CD14-positive monocyte (primary cell): ENCODE measurements around the gene DHX57. TPM values are rescaled to one million over a fixed set of nuclear protein-coding genes. Genes with fewer than 3 reads are reported as not detected.
A peak's percentile ranks its signal among the peaks of the same experiment; 100 is the strongest.

Source experiments
- DNase-seq, 3 donors: peaks; one replicate each; pipeline ENCODE4 v3.0.0-alpha.2; 2011 to 2022
- H2AFZ ChIP-seq: 2 replicates; pipeline ENCODE4 v1.6.0; 2012; ENCODE audit warnings: mild to moderate bottlenecking, low read depth, low read length, inconsistent platforms; ENCODE audit not compliant: insufficient read depth, poor library complexity, severe bottlenecking
- H3K27ac ChIP-seq, 2 donors: 1 replicate in 1 of 2; 2 replicates in 1 of 2; pipeline ENCODE4 v1.5.1; 2012 to 2013; ENCODE audit warnings: low read length in 2 of 2, control low read depth in 1 of 2, inconsistent platforms in 1 of 2, low read depth in 1 of 2, mild to moderate bottlenecking in 1 of 2
- H3K27me3 ChIP-seq, 2 donors: one replicate each; pipeline versions ENCODE4 v1.6.0 to v1.6.1; 2011 to 2013; ENCODE audit warnings: low read length in 2 of 2; ENCODE audit not compliant: control insufficient read depth in 2 of 2, insufficient read depth in 2 of 2
- H3K36me3 ChIP-seq, 2 donors: replicated peaks in 1 of 2; 1 replicate in 1 of 2; 2 replicates in 1 of 2; pipeline versions ENCODE4 v1.5.1 to v1.6.1; 2012 to 2013; ENCODE audit warnings: low read length in 2 of 2, control low read depth in 1 of 2, inconsistent platforms in 1 of 2, mild to moderate bottlenecking in 1 of 2; ENCODE audit not compliant: insufficient read depth in 2 of 2, control insufficient read depth in 1 of 2
- H3K4me1 ChIP-seq, 2 donors: 1 replicate in 1 of 2; 2 replicates in 1 of 2; pipeline versions ENCODE4 v1.5.1 to v1.6.1; 2012 to 2013; ENCODE audit warnings: low read length in 2 of 2, control low read depth in 1 of 2, inconsistent platforms in 1 of 2, mild to moderate bottlenecking in 1 of 2, moderate library complexity in 1 of 2; ENCODE audit not compliant: insufficient read depth in 2 of 2, control insufficient read depth in 1 of 2
- H3K4me2 ChIP-seq: replicated peaks from 2 replicates; pipeline ENCODE3; 2012; ENCODE audit warnings: low read length, moderate library complexity, mild to moderate bottlenecking; ENCODE audit not compliant: poor library complexity, severe bottlenecking; ENCODE audit errors: extremely low read depth
- H3K4me3 ChIP-seq, 3 experiments: fragments of 200-600 bp in 1 of 3; sonication (generic) in 1 of 3; replicated peaks in 1 of 3; 1 replicate in 2 of 3; 2 replicates in 1 of 3; pipeline ENCODE4 v1.5.1; 2011 to 2013; ENCODE audit warnings: low read length in 3 of 3, mild to moderate bottlenecking in 3 of 3, control low read depth in 2 of 3, low read depth in 2 of 3, inconsistent platforms in 1 of 3, moderate library complexity in 1 of 3
- H3K79me2 ChIP-seq: 2 replicates; pipeline ENCODE4 v1.6.0; 2012; ENCODE audit warnings: mild to moderate bottlenecking, control low read depth, inconsistent platforms, low read length, moderate library complexity; ENCODE audit not compliant: insufficient read depth
- H3K9ac ChIP-seq: 2 replicates; pipeline ENCODE4 v1.6.0; 2017; ENCODE audit warnings: low read length, mild to moderate bottlenecking; ENCODE audit not compliant: insufficient read depth, poor library complexity, severe bottlenecking
- H3K9me3 ChIP-seq, 2 donors: replicated peaks in 1 of 2; 1 replicate in 1 of 2; 2 replicates in 1 of 2; pipeline versions ENCODE4 v1.5.1 to v1.6.1; 2012 to 2013; ENCODE audit warnings: low read length in 2 of 2, control low read depth in 1 of 2; ENCODE audit not compliant: control insufficient read depth in 1 of 2, insufficient read depth in 1 of 2
- H4K20me1 ChIP-seq: 2 replicates; pipeline ENCODE4 v1.6.0; 2012; ENCODE audit warnings: mild to moderate bottlenecking, low read length, control low read depth, moderate library complexity; ENCODE audit not compliant: insufficient read depth
- H3K27ac Mint-ChIP-seq, 7 donors: one replicate each; pipeline ENCODE4 v1.8.0; 2020; ENCODE audit warnings: mild to moderate bottlenecking in 7 of 7, mixed read lengths in 7 of 7, moderate library complexity in 6 of 7, inconsistent platforms in 2 of 7
- H3K27me3 Mint-ChIP-seq, 3 donors: one replicate each; pipeline ENCODE4 v1.8.0; 2021 to 2022; ENCODE audit warnings: low read depth in 3 of 3, mild to moderate bottlenecking in 3 of 3, mixed read lengths in 3 of 3, moderate library complexity in 3 of 3, inconsistent platforms in 1 of 3
- H3K36me3 Mint-ChIP-seq, 2 donors: one replicate each; pipeline ENCODE4 v1.8.0; 2020; ENCODE audit warnings: mixed read lengths in 2 of 2, inconsistent platforms in 1 of 2, mild to moderate bottlenecking in 1 of 2
- H3K4me1 Mint-ChIP-seq: one replicate; pipeline ENCODE4 v1.8.0; 2020; ENCODE audit warnings: mild to moderate bottlenecking, mixed read lengths
- H3K4me3 Mint-ChIP-seq, 2 donors: one replicate each; pipeline ENCODE4 v1.8.0; 2020; ENCODE audit warnings: mild to moderate bottlenecking in 2 of 2, mixed read lengths in 2 of 2, moderate library complexity in 1 of 2
- H3K9me3 Mint-ChIP-seq, 7 donors: one replicate each; pipeline ENCODE4 v1.8.0; 2020 to 2022; ENCODE audit warnings: mixed read lengths in 7 of 7, mild to moderate bottlenecking in 6 of 7, moderate library complexity in 6 of 7, inconsistent platforms in 2 of 7
- CTCF ChIP-seq: fragments of 200-600 bp; IDR thresholded peaks from one replicate; pipeline ENCODE4 v1.8.0; 2022; ENCODE audit warnings: antibody characterized with exemption, mild to moderate bottlenecking
- WGBS: methylation state at CpG from one replicate; pipeline ENCODE4 v1.1.5; 2013; ENCODE audit warnings: missing lambda C conversion rate; ENCODE audit not compliant: insufficient coverage; 5-methylcytosine and 5-hydroxymethylcytosine counted together
- intact Hi-C, 2 donors: fragments of 100-400 bp; cut with micrococcal nuclease; formaldehyde crosslinking; loops; one replicate each; pipeline versions ENCODE4 v1.15.0 to v1.15.1; 2023
- polyA plus RNA-seq, 3 donors: library from polyadenylated mRNA; depleted of rRNA in 1 of 3; unstranded in 2 of 3; stranded (reverse) in 1 of 3; fragments of 300-500 nt in 2 of 3; fragments of >200 nt in 1 of 3; fragmentation: Illumina TruSeq in 2 of 3; gene quantifications; 1 replicate in 2 of 3; 2 replicates in 1 of 3; pipeline ENCODE4 v1.2.3, GENCODE V29; 2012 to 2021

Gene DHX57
- polyA plus RNA-seq, 3 donors = 7.7 to 13.4 (median 12.9) TPM

- intact Hi-C loops = loop anchor here in 1 of 2 donors (5.0 kb wide), 1 partner anchor 47 kb away; the partner anchor contains the start of genes DHX57 and MORN2
- H3K27ac ChIP-seq = peak overlapping the region; percentile 84 to 92
- TF ChIP-seq CTCF = no peak
- peak overlapping the region; percentile 57 for H3K9ac ChIP-seq
- H3K27ac Mint-ChIP-seq = peak overlapping the region; percentile 90 to 96 (median 95)
- peaks cover 0 to 3% (median 0%) of the 10 kb centered on the region in 7 donors for H3K9me3 Mint-ChIP-seq
- H3K4me1 Mint-ChIP-seq = peaks cover 47% of the 10 kb centered on the region
- H3K9me3 ChIP-seq = no peaks in the 10 kb centered on the region
- peaks cover 7 to 27% of the 10 kb centered on the region in 2 donors for H3K36me3 Mint-ChIP-seq
- H4K20me1 ChIP-seq = no peaks in the 10 kb centered on the region
- peak overlapping the region; percentile 34 for H3K4me2 ChIP-seq
- peak; percentile 58 to 79 (median 75) for DNase-seq
- H3K79me2 ChIP-seq = no peaks in the 10 kb centered on the region
- H2AFZ ChIP-seq = peak overlapping the region; percentile 59
- H3K4me3 Mint-ChIP-seq = no peak overlapping the region
- H3K27me3 ChIP-seq = no peaks in the 10 kb centered on the region
- no peaks in the 10 kb centered on the region for H3K27me3 Mint-ChIP-seq
- WGBS = 82% methylated on average over 3 of the region's 6 CpGs
- peaks cover 82 to 84% of the 10 kb centered on the region in 2 donors for H3K4me1 ChIP-seq
- peaks cover 9 to 11% of the 10 kb centered on the region in 2 donors for H3K36me3 ChIP-seq
- H3K4me3 ChIP-seq = no peak overlapping the region
These were observed 45.1 kb downstream of the DHX57 start for GRCh38 chr2:38830526-38831159.

GRCh38 chr2:38829971-38830370 lies 45.8 kb downstream of the DHX57 start:
- Histone ChIP-seq H3K36me3 (peaks cover 15 to 18% of the 10 kb centered on the region in 2 donors), H3K4me1 (peaks cover 75 to 77% of the 10 kb centered on the region in 2 donors), H3K27me3 (no peaks in the 10 kb centered on the region), H3K79me2 (no peaks in the 10 kb centered on the region), H3K9ac (no peak overlapping the region), H4K20me1 (no peaks in the 10 kb centered on the region), H3K4me3 (no peak overlapping the region), H3K27ac (peak overlapping the region; percentile 84 to 92), H3K4me2 (no peak overlapping the region), H2AFZ (no peak overlapping the region), H3K9me3 (no peaks in the 10 kb centered on the region)
- Mint-ChIP-seq H3K27ac (peak overlapping the region; percentile 90 to 96 (median 95)), H3K27me3 (no peaks in the 10 kb centered on the region), H3K4me3 (no peak overlapping the region), H3K9me3 (peaks cover 0 to 3% (median 0%) of the 10 kb centered on the region in 7 donors), H3K4me1 (peaks cover 40% of the 10 kb centered on the region), H3K36me3 (peaks cover 9 to 30% of the 10 kb centered on the region in 2 donors)
- no peak for TF ChIP-seq CTCF
- DNase-seq = no peak
- intact Hi-C loops = loop anchor here in 1 of 2 donors (5.0 kb wide), 1 partner anchor 47 kb away; the partner anchor contains the start of genes DHX57 and MORN2
- no CpG with 5 or more reads among the region's 1 CpG for WGBS
